IMR-90 (cell line): ENCODE measurements around the gene COL18A1. TPM values are rescaled to one million over a fixed set of nuclear protein-coding genes. Genes with fewer than 3 reads are reported as not detected.

ENCODE experiments used
- ATAC-seq: fragments of 200-7000 bp; cut with Tn5 transposase; 2 replicates; pipeline ENCODE4 v1.9.1; 2020; ENCODE audit warnings: low read depth, mild to moderate bottlenecking, moderate library complexity
- BruUV-seq: library from RNA; stranded (reverse); fragments of 400-500 nt; replicated peaks from 2 replicates; lab custom pipeline; 2021; lab: Mats Ljungman, UMichigan
- CTCF ChIA-PET: fragments of 300-600 bp; formaldehyde crosslinking; extraction: SDS; loops from one replicate; lab custom pipeline; 2021; ENCODE audit warnings: antibody characterized with exemption; lab: Yijun Ruan, JAX
- POLR2A ChIA-PET: fragments of 300-600 bp; sonication (Branson Sonifier 250); formaldehyde crosslinking; loops from one replicate; lab custom pipeline; 2022; ENCODE audit warnings: antibody characterized with exemption; ENCODE audit not compliant: unreplicated experiment; lab: Charles Lee
- DNase-seq: peaks from one replicate; pipeline ENCODE4 v3.0.0; 2013
- H2AFZ ChIP-seq: replicated peaks from 2 replicates; pipeline ENCODE3; 2013; ENCODE audit warnings: low read length, mild to moderate bottlenecking; ENCODE audit not compliant: poor library complexity
- H2AK5ac ChIP-seq: 2 replicates; pipeline ENCODE4 v1.6.1; 2013; ENCODE audit warnings: low read depth, low read length, inconsistent platforms
- H2AK9ac ChIP-seq: replicated peaks from 2 replicates; pipeline ENCODE3; 2013; ENCODE audit warnings: mild to moderate bottlenecking, low read depth, low read length, moderate library complexity; ENCODE audit not compliant: poor library complexity
- H2BK120ac ChIP-seq: 2 replicates; pipeline ENCODE4 v1.6.1; 2013; ENCODE audit warnings: low read depth, low read length, inconsistent platforms
- H2BK15ac ChIP-seq: 3 replicates; pipeline ENCODE4 v1.6.1; 2013; ENCODE audit warnings: low read depth, low read length, inconsistent platforms
- H2BK20ac ChIP-seq: 2 replicates; pipeline ENCODE4 v1.6.1; 2013; ENCODE audit warnings: low read depth, mild to moderate bottlenecking, inconsistent platforms, low read length, moderate library complexity
- H2BK5ac ChIP-seq: 2 replicates; pipeline ENCODE4 v1.6.1; 2013; ENCODE audit warnings: mild to moderate bottlenecking, low read depth, low read length, inconsistent platforms; ENCODE audit not compliant: poor library complexity, severe bottlenecking
- H3K14ac ChIP-seq: replicated peaks from 2 replicates; pipeline ENCODE4 v1.6.1; 2013; ENCODE audit warnings: low read depth, low read length, inconsistent platforms
- H3K18ac ChIP-seq: 2 replicates; pipeline ENCODE4 v1.6.1; 2013; ENCODE audit warnings: low read depth, low read length, control low read depth
- H3K23ac ChIP-seq: 2 replicates; pipeline ENCODE4 v1.6.1; 2013; ENCODE audit warnings: low read depth, low read length, inconsistent platforms
- H3K27ac ChIP-seq: 2 replicates; pipeline ENCODE4 v1.5.1; 2013; ENCODE audit warnings: mild to moderate bottlenecking, control low read depth, low read length; ENCODE audit not compliant: insufficient read depth
- H3K27me3 ChIP-seq: 2 replicates; pipeline ENCODE4 v1.6.1; 2013; ENCODE audit warnings: low read length; ENCODE audit not compliant: control insufficient read depth, insufficient read depth
- H3K36me3 ChIP-seq: 2 replicates; pipeline ENCODE4 v1.6.1; 2013; ENCODE audit warnings: low read length, mixed read lengths; ENCODE audit not compliant: control insufficient read depth, insufficient read depth
- H3K4ac ChIP-seq: 2 replicates; pipeline ENCODE4 v1.6.1; 2013; ENCODE audit warnings: low read depth, low read length, inconsistent platforms
- H3K4me1 ChIP-seq: 2 replicates; pipeline ENCODE4 v1.6.1; 2013; ENCODE audit warnings: low read length, mixed read lengths; ENCODE audit not compliant: control insufficient read depth, insufficient read depth
- H3K4me2 ChIP-seq: 2 replicates; pipeline ENCODE4 v1.6.1; 2013; ENCODE audit warnings: low read depth, mild to moderate bottlenecking, control low read depth, low read length, moderate library complexity
- H3K4me3 ChIP-seq: 2 replicates; pipeline ENCODE4 v1.5.1; 2013; ENCODE audit warnings: low read depth, mild to moderate bottlenecking, control low read depth, low read length, moderate library complexity; ENCODE audit not compliant: insufficient read depth
- H3K56ac ChIP-seq: 2 replicates; pipeline ENCODE4 v1.6.1; 2013; ENCODE audit warnings: low read length, inconsistent platforms; ENCODE audit not compliant: insufficient read depth; ENCODE audit errors: extremely low read depth
- H3K79me1 ChIP-seq, 2 experiments: 2 replicates each; pipeline ENCODE4 v1.6.1; 2013; ENCODE audit warnings: low read length in 2 of 2, inconsistent platforms in 1 of 2, low read depth in 1 of 2
- H3K9ac ChIP-seq: 2 replicates; pipeline ENCODE4 v1.6.1; 2013; ENCODE audit warnings: low read depth, low read length, control low read depth
- H3K9me1 ChIP-seq: 2 replicates; pipeline ENCODE4 v1.6.1; 2013; ENCODE audit warnings: low read length, inconsistent platforms; ENCODE audit not compliant: insufficient read depth
- H3K9me3 ChIP-seq: 2 replicates; pipeline ENCODE4 v1.6.1; 2013; ENCODE audit warnings: low read length; ENCODE audit not compliant: control insufficient read depth, insufficient read depth
- H4K20me1 ChIP-seq: 2 replicates; pipeline ENCODE4 v1.6.1; 2013; ENCODE audit warnings: low read length, inconsistent platforms; ENCODE audit not compliant: insufficient read depth
- H4K5ac ChIP-seq: 2 replicates; pipeline ENCODE4 v1.6.1; 2013; ENCODE audit warnings: mild to moderate bottlenecking, low read depth, low read length, control low read depth
- H4K8ac ChIP-seq, 2 experiments: 2 replicates each; pipeline ENCODE4 v1.6.1; 2013; ENCODE audit warnings: low read depth in 2 of 2, low read length in 2 of 2, control low read depth in 1 of 2, inconsistent platforms in 1 of 2
- H4K91ac ChIP-seq: 2 replicates; pipeline ENCODE4 v1.6.1; 2013; ENCODE audit warnings: low read depth, low read length, inconsistent platforms; ENCODE audit not compliant: insufficient read depth
- BHLHE40 ChIP-seq: fragments of 150-350 bp; IDR thresholded peaks from 2 replicates; pipeline ENCODE4 v1.6.1; 2016; ENCODE audit warnings: mild to moderate bottlenecking, low read depth, low read length
- CEBPB ChIP-seq: IDR thresholded peaks from 2 replicates; pipeline ENCODE4 v1.6.1; 2012; ENCODE audit warnings: low read depth, low read length, improper control_type of control experiment
- CHD1 ChIP-seq: IDR thresholded peaks from 2 replicates; pipeline ENCODE4 v1.6.1; 2012; ENCODE audit warnings: low read depth, low read length, improper control_type of control experiment
- FOS ChIP-seq: fragments of 150-350 bp; IDR thresholded peaks from 2 replicates; pipeline ENCODE4 v1.6.1; 2016; ENCODE audit warnings: low read depth, low read length
- MAFK ChIP-seq: IDR thresholded peaks from 2 replicates; pipeline ENCODE4 v1.6.1; 2012; ENCODE audit warnings: low read depth, low read length, improper control_type of control experiment
- MAZ ChIP-seq: IDR thresholded peaks from 2 replicates; pipeline ENCODE4 v1.6.1; 2012; ENCODE audit warnings: low read depth, mild to moderate bottlenecking, low read length, improper control_type of control experiment, moderate library complexity, borderline replicate concordance
- MXI1 ChIP-seq: IDR thresholded peaks from 2 replicates; pipeline ENCODE4 v1.6.1; 2012; ENCODE audit warnings: low read depth, mild to moderate bottlenecking, low read length, moderate library complexity, borderline replicate concordance
- NFE2L2 ChIP-seq: fragments of 150-350 bp; IDR thresholded peaks from 2 replicates; pipeline ENCODE4 v1.6.1; 2016; ENCODE audit warnings: low read depth, mild to moderate bottlenecking, low read length
- POLR2A ChIP-seq: IDR thresholded peaks from 2 replicates; pipeline ENCODE4 v1.6.1; 2012; ENCODE audit warnings: mild to moderate bottlenecking, low read depth, low read length
- RAD21 ChIP-seq: IDR thresholded peaks from 2 replicates; pipeline ENCODE4 v1.6.1; 2012; ENCODE audit warnings: low read length, improper control_type of control experiment
- RCOR1 ChIP-seq: IDR thresholded peaks from 2 replicates; pipeline ENCODE4 v1.6.1; 2012; ENCODE audit warnings: mild to moderate bottlenecking, low read length, improper control_type of control experiment; ENCODE audit not compliant: insufficient replicate concordance
- RFX5 ChIP-seq: IDR thresholded peaks from 2 replicates; pipeline ENCODE4 v1.8.0; 2012; ENCODE audit warnings: low read depth, mild to moderate bottlenecking, low read length, moderate library complexity
- SMC3 ChIP-seq: fragments of 150-350 bp; IDR thresholded peaks from 2 replicates; pipeline ENCODE4 v1.6.1; 2016; ENCODE audit warnings: low read depth, mild to moderate bottlenecking, antibody characterized with exemption, low read length, moderate library complexity
- WGBS, 2 experiments: methylation state at CpG; one replicate each; pipeline versions ENCODE4 v1.1.5 to v1.1.7; 2013; ENCODE audit warnings: missing lambda C conversion rate in 2 of 2; ENCODE audit not compliant: insufficient read length in 1 of 2; ENCODE audit errors: extremely low coverage in 2 of 2; 5-methylcytosine and 5-hydroxymethylcytosine counted together
- dilution Hi-C: fragments of 300-500 bp; cut with HindIII; formaldehyde crosslinking; loops from one replicate; pipeline ENCODE4 v1.14.3; 2018; ENCODE audit warnings: low sequenced_read_pairs; ENCODE audit not compliant: unreplicated experiment
- in situ Hi-C: fragments of 300-500 bp; cut with MboI; formaldehyde crosslinking; loops from 3 replicates; pipeline ENCODE4 v1.14.3; 2019; ENCODE audit warnings: low sequenced_read_pairs, inconsistent platforms, mixed read lengths
- intact Hi-C: fragments of 100-400 bp; cut with micrococcal nuclease; formaldehyde crosslinking; loops from 2 replicates; pipeline ENCODE4 v1.10.0; 2022
- polyA plus RNA-seq, 3 experiments: library from polyadenylated mRNA; depleted of rRNA; stranded (reverse); fragments of >200 nt; gene quantifications; 2 replicates each; pipeline ENCODE4 v1.2.3, GENCODE V29; 2012; ENCODE audit warnings: low replicate concordance in 1 of 3
- total RNA-seq: library from RNA; depleted of rRNA; stranded (reverse); fragments of >200 nt; gene quantifications from 2 replicates; pipeline ENCODE4 v1.2.3, GENCODE V29; 2012
- TF ChIP-seq, protein P1 (sequence below): fragments of 150-350 bp; IDR thresholded peaks from 2 replicates; pipeline ENCODE4 v1.6.1; 2016; ENCODE audit warnings: low read depth, mild to moderate bottlenecking, low read length, moderate library complexity, borderline replicate concordance
- TF ChIP-seq, protein P2 (sequence below): conservative IDR thresholded peaks from 2 replicates; pipeline ENCODE4 v1.5.1; 2012; ENCODE audit warnings: mild to moderate bottlenecking, low read depth, low read length, improper control_type of control experiment
- TF ChIP-seq, protein P3 (sequence below): fragments of 150-350 bp; IDR thresholded peaks from 2 replicates; pipeline ENCODE4 v1.6.1; 2017; ENCODE audit warnings: mild to moderate bottlenecking, antibody characterized with exemption, low read length, low read depth

COL18A1 gene
- total and polyA plus RNA-seq, 2 of the 4 experiments (the other 2 are of a cell fraction), result 4.3 to 46.7 TPM

DNA sequence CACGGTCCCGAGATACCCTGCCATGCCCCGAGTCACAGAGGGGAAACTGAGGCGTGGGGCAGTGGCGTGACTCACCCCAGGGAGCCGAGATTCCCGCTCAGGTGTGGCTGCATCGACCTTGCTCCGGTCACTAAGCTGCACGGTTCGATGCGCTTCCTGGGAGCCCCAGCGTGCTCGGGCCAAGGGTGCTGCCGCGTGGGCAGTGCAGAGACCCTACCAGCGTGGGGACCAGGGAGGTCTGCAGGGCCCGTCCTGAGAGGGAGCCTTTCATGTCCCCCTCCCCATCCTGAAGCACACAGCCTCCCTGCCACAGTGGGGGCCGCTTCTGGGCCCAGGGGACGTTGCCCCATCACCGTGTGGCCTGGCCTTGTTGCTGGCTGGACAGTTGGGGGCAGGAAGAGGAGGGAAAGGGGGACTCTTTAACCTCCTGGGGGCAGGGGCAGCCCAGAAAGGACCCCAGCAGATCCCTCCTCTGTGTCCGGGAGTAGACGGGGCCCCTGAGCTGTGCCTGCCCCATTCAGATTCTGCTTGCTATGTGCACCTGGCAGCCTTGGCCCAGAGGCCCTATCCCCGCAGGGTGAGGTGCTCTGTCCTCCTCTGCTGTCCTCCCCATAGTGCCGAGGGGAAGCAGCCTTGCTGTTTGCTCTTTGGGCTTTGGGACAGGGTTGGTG is 52.3 kb downstream of the COL18A1 start:
- Histone ChIP-seq H3K79me1 (peaks cover 30 to 76% of the 10 kb centered on the region in 2 experiments), H3K9me1 (peaks cover 35% of the 10 kb centered on the region), H3K9ac (no peak overlapping the region), H2BK15ac (no peak overlapping the region), H4K91ac (peak overlapping the region; percentile 24; the same call in 1 of the 2 replicates), H3K9me3 (peaks cover 2% of the 10 kb centered on the region; the same call in 1 of the 2 replicates), H3K4me2 (no peak overlapping the region), H4K8ac (no peak overlapping the region), H3K36me3 (peaks cover 15% of the 10 kb centered on the region; the same call in 1 of the 2 replicates), H4K5ac (no peak overlapping the region), H3K14ac (no peak overlapping the region), H4K20me1 (peaks cover 48% of the 10 kb centered on the region), H3K4me1 (peaks cover 54% of the 10 kb centered on the region), H3K4me3 (no peak overlapping the region), H2AK9ac (no peak overlapping the region), H3K56ac (no peak overlapping the region), H2BK5ac (no peak overlapping the region), H2AFZ (no peak overlapping the region), H3K27me3 (no peaks in the 10 kb centered on the region), H3K23ac (no peak overlapping the region), H2BK120ac (no peak overlapping the region), H3K27ac (no peak overlapping the region), H3K18ac (no peak overlapping the region), H2BK20ac (no peak overlapping the region), H3K4ac (no peak overlapping the region; the same call in 1 of the 2 replicates), H2AK5ac (peak overlapping the region; percentile 26; the same call in 1 of the 2 replicates)
- CTCF ChIA-PET, result no interaction called here
- intact Hi-C loops, result no loop called here
- BruUV-seq, result no TSS peak
- DNase-seq, result no peak
- in situ Hi-C loops, result no loop called here
- dilution Hi-C loops, result no loop called here
- TF ChIP-seq, protein P1, sequence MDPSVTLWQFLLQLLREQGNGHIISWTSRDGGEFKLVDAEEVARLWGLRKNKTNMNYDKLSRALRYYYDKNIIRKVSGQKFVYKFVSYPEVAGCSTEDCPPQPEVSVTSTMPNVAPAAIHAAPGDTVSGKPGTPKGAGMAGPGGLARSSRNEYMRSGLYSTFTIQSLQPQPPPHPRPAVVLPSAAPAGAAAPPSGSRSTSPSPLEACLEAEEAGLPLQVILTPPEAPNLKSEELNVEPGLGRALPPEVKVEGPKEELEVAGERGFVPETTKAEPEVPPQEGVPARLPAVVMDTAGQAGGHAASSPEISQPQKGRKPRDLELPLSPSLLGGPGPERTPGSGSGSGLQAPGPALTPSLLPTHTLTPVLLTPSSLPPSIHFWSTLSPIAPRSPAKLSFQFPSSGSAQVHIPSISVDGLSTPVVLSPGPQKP, result no peak
- TF ChIP-seq RFX5, result no peak
- TF ChIP-seq CEBPB, result no peak
- no peak for TF ChIP-seq MAFK
- TF ChIP-seq MAZ, result no peak
- no peak for TF ChIP-seq NFE2L2
- no peak for TF ChIP-seq RAD21
- no peak for TF ChIP-seq RCOR1
- TF ChIP-seq POLR2A, result no peak
- TF ChIP-seq, protein P2, sequence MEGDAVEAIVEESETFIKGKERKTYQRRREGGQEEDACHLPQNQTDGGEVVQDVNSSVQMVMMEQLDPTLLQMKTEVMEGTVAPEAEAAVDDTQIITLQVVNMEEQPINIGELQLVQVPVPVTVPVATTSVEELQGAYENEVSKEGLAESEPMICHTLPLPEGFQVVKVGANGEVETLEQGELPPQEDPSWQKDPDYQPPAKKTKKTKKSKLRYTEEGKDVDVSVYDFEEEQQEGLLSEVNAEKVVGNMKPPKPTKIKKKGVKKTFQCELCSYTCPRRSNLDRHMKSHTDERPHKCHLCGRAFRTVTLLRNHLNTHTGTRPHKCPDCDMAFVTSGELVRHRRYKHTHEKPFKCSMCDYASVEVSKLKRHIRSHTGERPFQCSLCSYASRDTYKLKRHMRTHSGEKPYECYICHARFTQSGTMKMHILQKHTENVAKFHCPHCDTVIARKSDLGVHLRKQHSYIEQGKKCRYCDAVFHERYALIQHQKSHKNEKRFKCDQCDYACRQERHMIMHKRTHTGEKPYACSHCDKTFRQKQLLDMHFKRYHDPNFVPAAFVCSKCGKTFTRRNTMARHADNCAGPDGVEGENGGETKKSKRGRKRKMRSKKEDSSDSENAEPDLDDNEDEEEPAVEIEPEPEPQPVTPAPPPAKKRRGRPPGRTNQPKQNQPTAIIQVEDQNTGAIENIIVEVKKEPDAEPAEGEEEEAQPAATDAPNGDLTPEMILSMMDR, result no peak
- TF ChIP-seq FOS, result no peak
- TF ChIP-seq BHLHE40, result no peak
- no peak for TF ChIP-seq MXI1
- TF ChIP-seq, protein P3, sequence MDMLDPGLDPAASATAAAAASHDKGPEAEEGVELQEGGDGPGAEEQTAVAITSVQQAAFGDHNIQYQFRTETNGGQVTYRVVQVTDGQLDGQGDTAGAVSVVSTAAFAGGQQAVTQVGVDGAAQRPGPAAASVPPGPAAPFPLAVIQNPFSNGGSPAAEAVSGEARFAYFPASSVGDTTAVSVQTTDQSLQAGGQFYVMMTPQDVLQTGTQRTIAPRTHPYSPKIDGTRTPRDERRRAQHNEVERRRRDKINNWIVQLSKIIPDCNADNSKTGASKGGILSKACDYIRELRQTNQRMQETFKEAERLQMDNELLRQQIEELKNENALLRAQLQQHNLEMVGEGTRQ, result no peak
- no peak for TF ChIP-seq SMC3
- TF ChIP-seq CHD1, result no peak
- POLR2A ChIA-PET, result no interaction called here
- no peak for ATAC-seq
- 91% methylated on average over 10 of the region's 25 CpGs; no CpG with 5 or more reads in 1 of the 2 experiments for WGBS, 2 experiments
